Heart left ventricle (tissue), 13 donors: ENCODE measurements around the gene NCS1.

Experiments used
- POLR2A ChIP-seq, 2 donors: fragments of 450-650 bp; IDR thresholded peaks; one replicate each; pipeline ENCODE4 v1.6.1; 2017; ENCODE audit warnings: antibody characterized with exemption in 2 of 2, mild to moderate bottlenecking in 2 of 2, moderate library complexity in 2 of 2
- TF ChIP-seq, protein P1 (sequence below), 12 donors: fragments of 200-600 bp; sonication (generic) in 4 of 12; IDR thresholded peaks; one replicate each; pipeline versions ENCODE4 v1.5.0 to v1.8.0; 2018 to 2022; ENCODE audit warnings: antibody characterized with exemption in 12 of 12, mild to moderate bottlenecking in 5 of 12
- donor health status: ischemic (EF 13 %, LVEDD 7.1; RV severe dilation, severe dysfunction).
- donor health status: DM: no; HTN: yes; CAD: no.
- donor health status: DM: no; HTN: no; CAD: no.
- donor health status: ischemic (EF 25% LVEDD 6.9; RV normal size, moderate dysfunction).
- donor health status: ischemic (EF 25% LVEDD 5.7; RV mildly dilated, moderate dysfunction).
- donor health status: ischemic (EF 35%, LVEDD 5.7; RV mildly dilated, moderate dysfunction).
- donor health status: nonischemic (EF 11% LVEDD 7.7; RV severe dilation, severe dysfunction).
- donor health status: DM: yes; HTN: yes; CAD: no.
- donor health status: PGD.
- donor health status: ischemic (EF 29% LVEDD 5.4; RV normal size, mild dysfunction).
- donor health status: nonischemic (EF 23%, LVEDD 6.1; RV moderate dilation, normal function).

DNA sequence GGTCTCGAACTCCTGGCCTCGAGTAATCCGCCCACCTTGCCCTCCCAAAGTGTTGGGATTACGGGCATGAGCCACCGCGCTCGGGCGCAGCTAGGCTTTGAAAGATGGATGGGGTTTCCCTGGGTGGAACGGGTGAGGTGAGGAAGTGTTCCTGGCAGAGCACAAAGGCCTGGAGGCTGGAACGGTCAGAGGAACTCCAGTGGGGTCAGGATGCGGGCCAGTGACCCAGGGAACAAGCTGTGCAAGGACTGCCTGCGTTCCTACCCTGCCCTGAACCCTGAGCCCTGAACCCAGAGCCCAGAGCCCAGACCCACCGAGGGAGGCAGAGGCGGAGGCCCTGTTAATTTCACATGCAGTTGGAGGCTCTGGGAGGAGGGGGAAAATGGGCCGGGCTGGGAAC, 23.4 kb downstream of the NCS1 start:
- TF ChIP-seq, protein P1, sequence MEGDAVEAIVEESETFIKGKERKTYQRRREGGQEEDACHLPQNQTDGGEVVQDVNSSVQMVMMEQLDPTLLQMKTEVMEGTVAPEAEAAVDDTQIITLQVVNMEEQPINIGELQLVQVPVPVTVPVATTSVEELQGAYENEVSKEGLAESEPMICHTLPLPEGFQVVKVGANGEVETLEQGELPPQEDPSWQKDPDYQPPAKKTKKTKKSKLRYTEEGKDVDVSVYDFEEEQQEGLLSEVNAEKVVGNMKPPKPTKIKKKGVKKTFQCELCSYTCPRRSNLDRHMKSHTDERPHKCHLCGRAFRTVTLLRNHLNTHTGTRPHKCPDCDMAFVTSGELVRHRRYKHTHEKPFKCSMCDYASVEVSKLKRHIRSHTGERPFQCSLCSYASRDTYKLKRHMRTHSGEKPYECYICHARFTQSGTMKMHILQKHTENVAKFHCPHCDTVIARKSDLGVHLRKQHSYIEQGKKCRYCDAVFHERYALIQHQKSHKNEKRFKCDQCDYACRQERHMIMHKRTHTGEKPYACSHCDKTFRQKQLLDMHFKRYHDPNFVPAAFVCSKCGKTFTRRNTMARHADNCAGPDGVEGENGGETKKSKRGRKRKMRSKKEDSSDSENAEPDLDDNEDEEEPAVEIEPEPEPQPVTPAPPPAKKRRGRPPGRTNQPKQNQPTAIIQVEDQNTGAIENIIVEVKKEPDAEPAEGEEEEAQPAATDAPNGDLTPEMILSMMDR (IDR thresholded peaks at IDR 0.05) = no peak
- TF ChIP-seq POLR2A (IDR thresholded peaks at IDR 0.05) = no peak
